GM18517 (cell line): ENCODE data around the gene MAGI2.

Experiments
- ATAC-seq: cut with Tn5 transposase; IDR thresholded peaks from one replicate; pipeline ENCODE4 v1.9.1; 2021; ENCODE audit warnings: mild to moderate bottlenecking, moderate library complexity; ENCODE audit not compliant: unreplicated experiment

MAGI2 gene

DNA sequence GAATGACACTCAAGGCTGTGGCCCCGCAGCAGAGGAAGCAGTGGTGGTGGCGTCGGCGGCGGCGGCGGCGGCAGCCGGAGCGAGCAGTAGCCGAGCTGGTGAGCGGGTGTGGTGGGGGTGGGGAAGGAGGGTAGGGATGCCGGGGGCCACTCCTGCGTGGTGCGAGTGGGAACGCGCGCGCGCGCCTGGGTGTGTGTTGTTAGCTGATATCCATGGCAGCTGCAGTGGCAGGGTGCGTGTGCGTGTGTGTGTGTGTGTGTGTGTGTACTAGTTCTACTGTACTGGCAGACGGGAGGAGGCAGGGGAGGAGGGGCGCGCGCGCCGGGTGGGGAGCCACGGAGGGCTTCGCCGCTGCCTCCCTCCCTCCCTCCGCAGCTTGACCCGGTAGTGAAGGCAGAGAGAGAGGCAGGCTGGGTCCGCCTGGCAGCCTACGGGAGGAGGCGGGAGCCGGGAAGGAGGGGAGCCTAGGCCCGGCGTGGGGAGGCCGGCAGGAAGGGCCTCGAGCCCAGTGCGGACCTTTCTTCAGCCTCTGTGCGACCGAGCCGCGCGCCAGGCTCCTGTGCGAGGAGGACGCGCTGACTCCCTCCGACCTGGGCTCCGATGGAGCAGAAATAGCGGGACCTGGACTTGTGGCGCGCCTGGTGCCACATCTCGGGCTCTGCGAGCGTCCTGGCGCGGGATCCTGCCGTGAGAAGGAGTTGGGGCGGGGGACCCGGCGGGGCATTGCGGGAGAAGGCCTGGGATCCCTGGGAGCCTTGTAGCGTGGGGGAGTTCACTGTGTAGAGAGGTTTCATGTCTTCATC, at the start of gene MAGI2:
Gene MAGI2, minus strand, starts transcription at position 110 of the 803 bp plus-strand sequence. CDS start 347 bp downstream, outside the sequence.
- ATAC-seq, result no peak

DNA sequence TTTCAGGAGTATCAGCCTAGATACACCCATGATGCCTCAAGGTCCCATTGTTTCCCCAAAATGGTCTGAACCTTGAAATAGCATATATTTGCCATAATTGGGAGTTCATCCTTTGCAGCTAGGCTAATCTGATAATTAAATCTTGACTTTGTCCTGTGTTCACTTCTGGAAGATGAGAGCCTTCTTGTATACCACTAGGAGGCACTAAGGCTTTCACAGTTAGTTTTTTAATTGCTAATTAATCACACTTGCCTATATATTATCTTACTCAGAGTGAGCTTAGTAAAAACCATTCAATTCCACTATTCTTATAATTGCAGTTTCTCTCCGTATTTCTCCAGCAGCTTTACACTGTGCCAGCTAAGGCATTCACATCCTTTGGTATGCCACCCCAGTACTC, 48.7 kb upstream of the MAGI2 start:
- ATAC-seq, result no peak

DNA sequence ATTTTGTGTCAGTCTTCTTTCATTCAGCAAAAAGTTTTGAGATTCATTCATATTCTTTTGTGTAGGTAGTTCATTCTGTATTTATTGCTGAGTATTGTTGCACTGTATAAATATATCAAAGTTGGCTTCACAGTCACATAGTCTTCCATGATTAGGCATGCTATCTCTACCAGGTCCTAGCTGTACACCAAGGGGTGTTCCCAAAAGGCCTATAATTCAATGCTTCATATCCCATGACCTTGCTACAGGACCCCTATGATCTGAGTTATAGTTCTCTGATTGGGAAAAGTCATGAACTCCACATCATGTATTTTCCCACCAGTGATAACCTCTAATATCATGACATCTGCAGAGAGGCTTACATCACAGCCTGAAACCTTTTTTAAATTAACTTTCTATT, 47.3 kb upstream of the MAGI2 start:
- no peak for ATAC-seq

DNA sequence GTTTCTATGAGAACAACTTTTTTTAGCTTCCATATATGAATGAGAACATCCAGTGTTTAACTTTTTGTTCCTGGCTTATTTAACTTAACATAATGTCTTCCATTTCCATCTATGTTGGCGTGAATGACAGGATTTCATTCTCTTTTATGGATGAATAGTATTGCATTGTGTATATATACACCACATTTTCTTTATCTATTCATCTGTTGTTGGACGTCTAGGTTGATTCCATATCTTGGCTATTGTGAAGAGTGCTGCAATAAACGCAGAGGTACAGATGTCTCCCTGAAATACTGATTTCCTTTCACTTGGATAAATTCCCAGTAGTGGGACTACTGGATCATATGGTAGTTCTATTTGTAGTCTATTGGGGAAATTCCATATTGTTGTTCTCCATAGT, 44.3 kb upstream of the MAGI2 start:
- ATAC-seq, result no peak

DNA sequence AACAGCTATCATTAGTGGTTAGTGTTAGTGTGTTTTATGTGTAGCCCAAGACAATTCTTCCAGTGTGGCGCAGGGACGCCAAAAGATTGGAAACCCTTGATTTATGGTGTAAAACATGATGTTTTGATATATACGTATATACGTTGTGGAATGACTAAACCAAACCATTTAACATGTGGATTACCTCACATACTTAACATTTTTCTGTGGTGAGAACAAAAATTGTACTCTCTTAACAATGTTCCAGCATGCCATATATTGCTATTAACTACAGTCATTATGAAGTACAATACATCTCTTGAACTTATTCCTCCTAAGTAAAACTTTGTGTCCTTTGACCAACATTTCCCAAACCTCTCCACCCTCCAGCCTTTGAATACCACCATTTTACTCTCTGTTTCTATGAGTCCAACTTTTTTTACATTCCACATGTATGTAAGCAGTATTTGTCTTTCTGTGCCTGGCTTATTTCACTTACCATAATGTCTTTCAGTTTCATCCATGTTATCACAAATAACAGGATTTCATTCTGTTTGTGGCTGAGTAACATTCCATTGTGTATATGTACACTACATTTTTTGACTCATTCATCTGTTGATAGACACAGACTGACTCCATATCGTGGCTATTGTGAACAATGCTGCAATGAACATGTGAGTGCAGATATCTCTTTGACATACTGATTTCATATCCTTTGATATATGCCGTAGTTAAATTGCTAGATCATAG, 42.2 kb upstream of the MAGI2 start:
- ATAC-seq, result no peak

DNA sequence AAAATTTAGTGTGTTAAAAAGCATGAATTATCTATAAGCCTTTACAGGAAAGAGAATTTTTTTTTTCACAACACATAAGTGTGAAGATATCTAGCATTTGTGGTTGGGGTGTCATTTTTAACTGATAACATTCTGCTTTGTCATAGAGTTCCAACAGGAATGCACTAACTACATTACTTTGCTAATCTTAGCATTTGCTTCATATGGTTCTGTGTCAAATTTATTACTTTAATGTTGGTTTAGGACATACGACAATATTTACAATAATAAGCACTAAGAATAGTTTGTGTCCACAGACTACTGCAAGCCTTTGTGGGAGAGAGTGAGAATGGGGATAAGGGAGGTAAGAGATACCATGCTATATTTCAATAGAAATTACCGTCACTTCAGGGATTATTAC, 40.6 kb upstream of the MAGI2 start:
- ATAC-seq, result no peak

DNA sequence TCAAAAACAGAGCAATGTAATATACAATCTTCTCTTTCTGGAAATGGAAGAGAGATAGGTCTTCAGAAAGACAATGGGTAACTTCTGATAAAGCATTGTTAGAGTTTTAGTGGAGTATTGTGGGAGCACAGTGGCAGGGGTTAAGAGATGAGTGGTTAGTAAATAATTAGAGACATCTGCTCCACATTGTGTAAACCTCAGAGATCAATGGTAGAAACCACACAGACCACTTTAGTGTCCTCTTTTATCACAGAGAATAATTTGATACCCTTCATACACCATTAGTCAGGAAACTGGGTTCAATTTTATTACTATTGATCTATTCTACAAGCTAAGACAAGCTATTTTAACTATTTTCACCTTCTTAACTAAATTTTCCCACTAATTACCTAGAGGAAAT, 35.9 kb upstream of the MAGI2 start:
- no peak for ATAC-seq

DNA sequence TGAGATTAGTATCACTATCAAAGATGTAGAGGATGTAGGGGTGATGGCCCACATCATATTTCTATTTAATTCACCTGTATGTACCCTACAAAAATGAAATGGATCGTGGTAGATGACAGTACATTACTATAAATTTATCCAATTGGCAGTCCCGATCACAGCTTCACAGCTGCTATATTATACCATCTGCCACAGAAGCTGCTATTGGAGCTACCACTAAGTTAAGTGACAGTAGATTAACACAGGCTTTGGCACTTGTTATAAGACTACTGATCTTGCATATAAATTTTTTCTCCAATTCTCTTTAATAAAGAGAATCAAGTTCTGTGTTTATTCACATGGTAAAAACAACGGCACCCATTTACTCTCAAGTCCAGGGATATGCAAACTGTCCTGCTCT, 24.9 kb upstream of the MAGI2 start:
- ATAC-seq, result no peak

DNA sequence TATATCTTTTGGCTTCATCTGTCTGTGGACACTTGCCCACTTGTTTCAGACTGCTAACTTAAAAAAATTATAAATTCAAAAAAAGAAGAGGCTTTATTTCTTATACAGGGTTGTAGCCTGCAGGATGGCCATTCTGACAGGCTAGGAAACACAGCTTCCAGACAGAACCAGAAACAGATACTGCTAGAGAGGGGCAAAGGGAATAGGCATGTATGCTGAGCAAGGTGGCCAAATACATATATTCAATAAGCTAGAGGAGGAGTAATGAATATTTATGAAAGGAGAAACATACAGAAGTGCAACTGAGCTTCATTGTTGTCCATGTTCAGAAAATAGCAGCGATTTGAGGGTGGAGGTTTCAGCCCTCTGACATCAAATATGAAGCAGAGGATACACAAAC, 22.0 kb upstream of the MAGI2 start:
- ATAC-seq, result no peak

DNA sequence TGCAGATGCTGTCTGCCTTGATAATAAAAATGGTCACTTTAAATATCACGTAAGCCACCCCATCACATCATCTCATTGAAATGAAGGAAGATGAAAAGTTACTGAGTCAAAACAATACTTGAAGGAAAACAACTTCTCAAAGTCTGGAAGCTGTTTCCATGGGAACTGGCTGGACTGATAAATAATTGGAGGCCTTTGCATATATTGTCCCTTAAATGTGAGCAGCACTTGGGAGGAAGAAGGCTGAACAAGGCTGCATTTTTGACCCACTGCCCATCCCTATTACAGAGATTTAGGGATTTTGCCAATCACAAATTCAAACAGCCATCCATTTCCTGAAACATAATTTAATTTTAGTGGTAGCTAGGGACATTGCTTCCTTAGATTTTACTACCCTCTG, 18.2 kb upstream of the MAGI2 start:
- ATAC-seq, result no peak

DNA sequence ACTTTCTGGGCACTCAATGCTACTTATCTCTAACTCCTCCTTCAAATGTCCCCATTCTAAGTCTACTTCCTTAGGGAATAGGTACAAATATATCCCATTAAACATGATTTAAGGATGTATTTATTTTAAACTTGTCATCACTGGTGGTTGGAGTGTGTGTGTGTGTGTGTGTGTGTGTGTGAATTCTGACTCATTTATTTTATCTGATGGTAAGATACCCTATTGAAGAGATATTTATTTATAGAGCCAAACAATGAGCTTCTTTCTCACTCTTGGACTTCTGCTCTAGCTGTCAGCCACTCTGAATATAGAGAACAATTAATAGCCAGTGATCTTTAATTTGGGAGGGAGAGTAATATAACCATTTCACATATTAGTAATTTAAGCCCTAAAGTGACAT, 17.8 kb upstream of the MAGI2 start:
- ATAC-seq, result no peak

DNA sequence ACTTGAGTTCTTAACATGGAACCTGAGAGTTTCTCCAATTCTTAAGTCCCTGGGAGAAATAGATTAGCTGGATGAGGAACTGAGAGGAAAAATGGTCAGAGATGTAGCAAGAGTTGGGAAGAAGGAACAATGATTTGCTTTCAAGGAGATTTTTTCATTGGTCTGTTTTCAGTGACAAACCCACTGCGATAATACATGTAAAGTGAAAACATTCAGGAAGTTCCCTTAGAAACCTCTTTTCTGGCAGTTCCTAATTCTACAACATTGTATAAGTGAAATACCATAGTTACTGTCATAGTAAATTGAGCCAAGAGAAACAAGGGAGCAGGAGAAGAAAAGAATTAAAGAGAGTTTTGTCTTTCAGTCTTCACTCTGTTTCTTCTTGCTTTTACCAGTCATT, 12.1 kb upstream of the MAGI2 start:
- no peak for ATAC-seq

DNA sequence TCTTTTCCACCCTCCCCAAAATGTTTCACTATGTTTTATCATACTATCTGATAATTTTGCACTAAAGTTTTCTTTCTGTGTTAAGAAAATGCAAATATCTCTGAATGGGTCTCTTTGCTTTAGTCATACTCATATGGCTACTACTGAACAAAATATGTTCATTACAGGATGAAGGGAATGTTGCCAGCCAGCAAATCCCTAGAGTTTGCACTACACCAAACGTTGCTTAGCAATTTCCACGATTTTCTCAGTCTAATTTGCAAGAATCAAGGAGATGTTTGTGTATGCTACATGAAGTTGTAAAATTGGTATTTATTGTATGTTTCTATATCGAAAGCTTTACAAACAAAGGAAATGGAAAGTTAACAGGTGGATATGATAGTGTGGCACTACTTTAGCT, 10.6 kb upstream of the MAGI2 start:
- ATAC-seq, result no peak

DNA sequence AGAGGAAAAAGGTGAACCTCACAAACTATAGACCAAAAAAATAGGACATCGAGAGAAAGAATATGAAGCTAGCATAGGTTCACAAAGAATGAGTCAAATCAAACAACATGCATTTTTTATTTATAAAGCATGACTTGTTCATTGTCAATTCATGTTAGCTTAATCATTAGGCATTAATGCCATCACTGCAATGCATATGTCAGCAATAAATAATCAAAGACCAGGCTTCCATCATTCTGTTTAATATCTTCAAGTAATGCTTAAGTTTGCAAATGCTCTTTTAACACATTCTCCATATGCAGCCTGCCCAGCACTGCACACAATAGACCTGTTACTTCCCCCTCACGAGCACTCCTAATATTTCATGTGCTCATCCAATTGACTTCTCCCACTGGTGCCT, 8.9 kb upstream of the MAGI2 start:
- ATAC-seq, result no peak

DNA sequence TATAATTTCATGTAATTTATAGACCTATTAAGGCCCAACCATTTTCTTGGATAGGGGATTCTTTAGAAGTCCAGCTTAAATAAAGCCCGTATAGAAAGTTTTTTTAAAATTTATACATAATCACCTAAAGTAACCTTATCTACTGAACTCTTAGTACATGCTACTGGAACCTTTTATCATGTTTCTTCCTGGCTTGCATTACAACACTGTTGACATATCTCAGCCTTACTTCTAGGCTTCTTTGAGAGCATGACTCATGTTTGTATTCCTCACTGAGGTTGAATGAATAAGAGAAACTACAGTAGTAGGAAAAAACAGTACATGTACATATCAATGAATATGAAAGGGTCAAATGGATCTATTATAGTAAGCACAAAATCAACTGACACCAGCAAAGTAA, 8.2 kb upstream of the MAGI2 start:
- ATAC-seq, result no peak

DNA sequence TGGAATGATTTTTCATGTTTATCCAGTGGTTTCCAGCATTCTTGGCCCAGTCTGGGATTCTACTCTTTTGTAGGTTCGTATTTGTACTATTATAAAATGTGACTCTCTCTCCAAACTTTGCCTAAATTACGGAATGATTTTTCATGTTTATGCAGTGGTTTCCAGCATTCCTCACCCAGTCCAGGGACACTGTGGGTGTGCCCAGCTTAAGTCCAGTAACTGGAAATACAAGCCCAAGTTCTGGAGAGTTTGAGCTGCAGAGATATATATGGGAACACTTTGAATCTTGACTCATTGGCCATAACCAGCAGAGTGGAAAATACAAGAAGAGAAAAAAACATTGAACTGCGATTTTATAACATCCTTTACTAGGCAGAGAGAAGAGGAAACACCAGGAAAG, 5.9 kb upstream of the MAGI2 start:
- ATAC-seq, result no peak

DNA sequence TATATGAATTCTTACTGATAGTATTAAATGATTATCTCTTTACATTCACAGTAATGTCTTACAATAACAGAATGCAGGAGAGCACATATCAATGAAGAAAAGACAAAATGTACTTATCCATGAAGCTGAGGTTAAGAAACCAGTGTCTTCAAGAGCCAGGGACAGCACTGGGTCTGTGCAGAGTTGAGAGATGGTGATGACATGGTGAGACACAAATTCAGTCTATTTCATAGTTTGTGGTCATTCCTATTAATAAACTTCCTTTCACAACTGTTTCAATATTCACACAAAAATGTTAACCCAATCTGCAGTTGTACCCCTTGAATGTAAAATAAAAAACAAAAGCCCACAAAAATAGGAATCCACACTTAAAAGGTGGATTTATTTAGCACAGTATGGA, 5.3 kb upstream of the MAGI2 start:
- ATAC-seq, result no peak

DNA sequence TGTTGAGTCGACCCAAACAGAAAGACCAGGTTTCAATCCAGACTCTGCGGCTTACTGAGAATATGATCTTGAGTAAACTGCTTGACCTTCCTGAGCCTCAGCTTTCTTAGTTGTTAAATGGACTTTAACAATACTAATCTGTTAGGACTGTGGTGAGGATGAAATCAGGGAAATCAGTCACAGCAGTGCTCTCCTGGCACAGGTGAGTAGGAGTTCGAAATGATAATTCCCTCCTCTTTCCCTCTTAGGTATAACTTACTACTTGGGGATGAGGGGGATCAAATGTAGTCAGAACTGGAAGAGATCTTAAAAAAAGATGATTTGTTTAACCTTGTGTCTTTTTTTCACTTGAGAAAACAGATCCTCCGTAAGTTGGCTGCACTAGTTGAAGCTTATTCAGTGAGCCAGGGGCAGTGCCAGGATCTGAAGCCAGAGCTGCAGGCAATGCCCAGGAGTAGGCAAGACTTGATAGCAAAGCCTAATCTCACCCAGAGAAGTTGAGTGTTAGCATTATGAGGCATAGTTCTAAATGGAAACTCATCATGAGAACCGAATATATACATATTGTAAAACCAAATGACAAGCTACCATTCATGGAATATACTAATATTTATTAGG, 1.8 kb upstream of the MAGI2 start:
- no peak for ATAC-seq

DNA sequence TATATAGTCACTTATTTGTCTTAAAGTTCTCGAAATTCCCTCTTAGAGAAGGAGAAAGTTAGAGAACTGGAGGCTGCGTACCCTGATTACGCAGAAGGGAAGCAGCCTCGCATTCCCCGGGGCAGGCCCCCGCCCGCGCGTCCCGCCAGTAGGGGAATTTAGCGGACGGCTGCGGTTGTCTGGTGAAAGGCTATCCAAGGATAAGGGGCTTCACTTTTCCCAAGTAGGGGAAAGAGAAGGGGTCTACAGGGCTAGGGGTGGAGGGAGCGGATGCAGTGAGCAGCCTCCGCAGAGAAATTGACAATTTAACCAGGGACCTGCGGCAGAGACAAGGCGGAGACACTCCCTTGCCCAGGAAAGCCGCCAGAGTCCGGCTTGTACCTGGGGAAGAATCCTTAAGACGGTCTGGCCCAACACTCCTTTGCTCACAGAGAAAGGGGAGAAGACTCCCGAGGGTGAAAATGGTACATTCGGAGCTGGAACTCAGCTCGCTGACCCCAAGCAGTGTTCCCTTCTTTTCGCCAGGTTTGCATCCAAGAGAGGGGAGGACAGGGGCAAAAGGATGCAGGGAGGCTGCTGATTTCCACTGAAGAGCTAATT, 994 bp upstream of the MAGI2 start:
- no peak for ATAC-seq

DNA sequence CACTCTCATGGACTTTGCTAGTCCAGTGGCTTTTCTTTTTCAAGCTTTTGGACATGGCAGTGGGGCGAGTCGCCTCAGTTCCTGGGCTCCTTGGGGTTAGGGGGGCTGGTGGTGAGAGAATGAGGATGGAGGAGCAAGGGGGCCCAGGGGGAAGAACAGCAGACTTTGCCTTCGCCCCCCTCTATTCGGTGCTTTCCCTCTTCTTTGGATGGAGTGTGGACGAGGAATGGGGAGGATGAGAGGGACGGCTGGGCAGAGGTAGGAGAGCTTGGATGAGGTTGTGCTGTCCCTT, 255 bp downstream of the MAGI2 start:
- ATAC-seq, result no peak

DNA sequence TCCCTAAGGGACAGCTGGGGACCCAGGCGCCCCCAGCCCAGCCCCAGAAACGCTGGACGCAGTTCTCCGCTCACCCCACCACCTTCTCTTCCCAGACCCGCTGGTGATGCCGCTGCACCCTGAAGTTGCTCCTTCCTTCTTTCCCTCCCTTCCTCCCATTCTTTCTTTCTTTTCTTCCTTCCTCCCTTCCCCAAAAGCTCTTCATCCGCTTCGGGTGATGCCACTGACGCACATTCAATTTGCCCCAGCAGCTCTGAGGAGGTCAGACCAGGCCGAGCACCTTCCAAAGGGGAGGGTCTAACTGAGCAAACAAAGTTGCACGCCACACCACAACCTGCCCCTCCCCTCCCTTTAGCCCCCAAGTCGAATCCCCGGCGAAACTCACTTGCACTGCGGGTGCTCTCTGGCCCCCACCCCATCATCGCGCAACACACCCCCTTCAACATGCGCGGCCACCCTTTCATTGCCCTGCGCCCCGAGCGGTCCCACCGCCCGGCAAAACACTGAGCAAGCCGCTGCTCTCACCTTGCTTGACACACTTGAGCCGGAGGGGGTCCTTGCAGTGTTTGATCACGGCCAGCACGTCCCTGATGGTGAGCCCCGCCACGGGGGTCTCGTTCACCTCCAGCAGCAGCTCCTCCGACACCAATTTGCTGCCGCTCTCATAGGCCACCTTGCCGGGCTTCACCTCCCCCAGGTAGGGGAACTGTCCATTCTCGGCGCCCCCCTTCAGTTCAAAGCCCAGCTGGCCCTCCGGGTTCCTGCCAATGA, 787 bp downstream of the MAGI2 start:
- ATAC-seq, result no peak
